Germinal center (tissue), 1 donor: ENCODE results near the gene SLC25A21.
"Not testable (repeated sequence)": the region's sequence is repeated elsewhere in the genome, so short reads cannot be mapped to it uniquely, and the experiment has no call there.

Experiments used
- DNase-seq: peaks from one replicate; pipeline ENCODE4 v3.0.0; 2012; ENCODE audit warnings: mixed read lengths, low spot score

Gene SLC25A21

DNA sequence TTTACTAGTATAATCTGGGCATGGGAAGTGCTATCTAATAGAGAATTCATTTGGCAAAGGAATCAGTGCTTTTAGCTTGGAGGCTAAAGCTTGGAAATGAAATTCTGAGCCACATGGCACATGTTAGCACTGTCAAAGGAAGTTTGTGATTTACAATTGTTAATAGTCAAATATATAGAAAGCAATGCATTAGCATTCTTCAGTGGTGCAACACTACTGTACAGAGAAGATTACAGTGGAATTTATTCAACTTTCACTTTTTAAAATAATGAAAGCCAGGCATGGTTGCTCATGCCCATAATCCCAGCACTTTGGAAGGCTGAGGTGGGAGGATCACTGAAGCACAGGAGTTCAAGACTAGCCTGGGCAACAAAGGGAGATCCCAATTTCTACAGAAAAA is 464.8 kb downstream of the SLC25A21 start:
- DNase-seq: no peak

DNA sequence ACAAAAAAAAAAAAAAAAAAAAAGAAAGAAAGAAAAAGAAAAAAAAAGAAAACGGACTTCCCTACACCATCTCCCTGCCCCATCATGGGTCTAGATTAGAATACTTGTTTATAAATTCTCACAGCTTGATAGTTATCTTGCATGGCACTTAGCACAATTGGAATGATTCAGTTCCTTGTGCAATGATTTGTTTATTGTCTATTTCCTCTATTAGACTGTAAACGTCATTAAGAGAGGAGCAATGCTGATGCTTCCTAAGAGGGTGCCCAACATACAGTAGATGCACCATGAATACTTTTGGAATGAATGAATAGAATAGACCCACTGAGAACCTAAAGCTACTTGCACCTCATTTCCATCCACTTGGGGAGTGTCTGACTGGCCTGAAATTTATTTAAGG is 469.9 kb downstream of the SLC25A21 start:
- DNase-seq: no peak

DNA sequence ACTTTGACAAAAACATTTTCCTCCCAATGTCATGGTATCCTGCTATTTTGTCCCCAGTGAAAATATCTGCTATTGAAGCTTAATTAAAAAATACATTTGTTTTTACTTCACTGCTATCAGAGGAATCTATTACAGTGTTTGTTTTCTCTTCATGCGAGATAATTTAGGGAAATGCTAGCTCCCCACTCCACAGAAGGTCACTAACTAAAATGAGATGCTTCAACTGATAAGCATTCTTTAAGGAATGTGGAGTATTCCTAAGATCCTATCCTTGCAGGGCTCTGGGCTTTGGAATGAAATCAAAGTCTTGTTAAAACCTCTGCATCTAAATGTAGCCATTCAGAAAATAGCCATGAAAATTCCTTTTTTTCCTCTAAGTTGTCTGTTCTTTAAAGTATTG is 471.3 kb downstream of the SLC25A21 start:
- DNase-seq: no peak

DNA sequence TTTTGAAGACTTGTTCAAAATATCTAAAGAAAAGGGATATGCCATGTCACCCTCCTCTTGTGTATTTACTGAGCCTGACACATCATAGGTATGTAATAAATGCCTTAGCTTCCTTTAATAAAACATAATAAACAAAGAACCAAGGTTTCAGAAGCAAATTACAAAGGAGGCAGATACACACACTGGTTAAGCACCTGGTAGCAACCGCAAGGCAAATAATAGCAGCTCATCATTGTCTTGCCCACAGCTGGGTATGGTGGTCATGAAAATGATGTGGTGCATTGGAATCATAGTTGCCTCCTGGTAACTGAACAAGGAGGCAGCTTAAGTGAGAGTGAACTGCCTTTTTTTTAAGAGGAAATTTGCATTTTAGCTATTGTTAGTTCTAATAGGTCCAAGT is 471.8 kb downstream of the SLC25A21 start:
- DNase-seq: no peak

DNA sequence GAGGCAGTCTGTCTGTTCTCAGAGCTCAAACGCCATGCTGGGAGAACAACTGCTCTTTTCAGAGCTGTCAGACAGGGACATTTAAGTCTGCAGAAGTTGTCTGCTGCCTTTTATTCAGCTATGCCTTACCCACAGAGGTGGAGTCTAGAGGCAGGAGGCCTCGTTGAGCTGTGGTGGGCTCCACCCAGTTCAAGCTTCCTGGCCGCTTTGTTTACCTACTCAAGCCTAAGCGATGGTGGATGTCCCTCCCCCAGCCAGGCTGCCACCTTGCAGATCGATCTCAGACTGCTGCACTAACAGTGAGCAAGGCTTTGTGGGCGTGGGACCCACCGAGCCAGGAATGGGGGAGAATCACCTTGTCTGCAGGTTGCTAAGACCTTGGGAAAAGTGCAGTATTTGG is 473.0 kb downstream of the SLC25A21 start:
- DNase-seq: not testable (repeated sequence)

DNA sequence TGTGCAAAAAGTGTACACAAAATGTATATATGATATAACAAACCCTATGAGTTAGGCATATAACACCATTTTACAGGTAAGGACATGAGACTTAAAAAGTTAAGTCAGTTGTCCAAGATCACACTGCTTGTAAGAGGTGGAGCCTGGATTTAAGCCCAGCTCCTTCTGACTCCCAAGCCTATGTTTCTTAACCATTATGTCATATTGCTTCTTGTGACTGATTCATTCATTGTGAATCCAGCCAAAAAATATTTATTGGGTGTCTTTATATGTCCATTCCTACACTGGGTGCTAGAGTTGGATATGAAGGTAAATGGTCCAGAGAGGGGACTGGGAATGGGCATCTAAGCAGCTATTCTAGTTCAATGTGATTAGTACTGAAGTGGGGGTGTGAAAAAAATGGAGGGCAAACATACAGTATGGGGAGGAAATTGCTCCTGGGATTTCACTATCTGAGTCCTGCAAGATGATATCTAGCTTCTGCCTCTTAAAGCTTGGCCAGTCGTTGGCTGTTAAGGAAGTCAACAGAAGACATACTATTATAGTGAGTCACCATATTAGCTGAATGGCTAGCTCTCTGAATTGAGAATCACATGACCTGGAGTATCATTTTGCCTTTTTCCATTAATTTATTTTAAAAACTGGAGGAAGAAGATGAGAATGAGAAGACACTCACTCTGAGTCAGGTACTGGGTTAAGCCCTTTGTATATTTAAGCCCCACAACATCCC is 481.9 kb downstream of the SLC25A21 start:
- no peak for DNase-seq

DNA sequence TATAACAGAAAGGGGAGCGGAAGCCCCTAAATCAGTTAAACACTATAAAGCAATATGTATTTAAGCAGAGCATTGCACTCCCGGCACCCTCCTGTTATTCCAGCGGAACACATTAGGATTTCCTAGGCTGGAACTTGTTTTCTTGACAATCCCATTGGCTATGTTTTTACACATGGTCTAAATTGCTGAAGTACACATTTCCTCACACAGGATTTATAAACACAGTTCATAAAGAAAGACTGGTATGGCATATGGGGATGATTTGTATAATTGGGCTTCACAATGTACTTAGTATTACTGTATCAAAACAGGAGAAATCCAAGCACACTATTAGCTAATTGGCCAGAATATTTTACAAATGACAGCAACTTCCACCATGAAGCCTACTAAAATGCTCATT is 487.5 kb downstream of the SLC25A21 start:
- no peak for DNase-seq

DNA sequence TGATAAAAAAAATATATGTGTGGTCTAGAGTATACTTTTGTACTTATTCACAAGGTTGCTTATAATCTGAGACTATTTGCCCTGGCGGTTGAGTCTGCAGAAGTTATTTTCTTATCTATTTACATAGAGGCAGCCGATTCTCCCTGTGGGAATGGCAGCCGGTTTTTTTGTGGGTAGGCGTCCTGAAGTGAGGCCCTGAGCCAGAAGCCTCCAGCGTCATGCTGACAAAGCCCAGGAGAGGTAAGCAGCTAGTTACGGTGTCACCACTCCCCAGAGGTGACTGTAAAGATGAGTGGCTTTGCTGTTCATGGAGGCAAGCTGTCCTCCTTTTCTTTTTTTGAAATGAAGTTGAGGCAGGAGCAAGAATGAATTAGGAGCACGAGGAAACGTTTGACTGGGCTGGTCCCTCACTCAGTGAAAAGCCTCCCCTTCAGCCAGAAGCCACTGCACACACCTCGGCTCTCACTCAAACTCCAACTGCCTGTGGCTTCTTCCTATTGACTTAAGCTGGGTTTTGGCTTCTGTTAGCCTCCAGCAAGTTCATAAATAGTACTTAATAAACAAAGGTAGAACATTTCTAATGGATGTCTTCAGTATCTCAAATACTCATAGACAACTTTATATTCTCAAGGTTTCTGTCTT is 489.2 kb downstream of the SLC25A21 start:
- no peak for DNase-seq

DNA sequence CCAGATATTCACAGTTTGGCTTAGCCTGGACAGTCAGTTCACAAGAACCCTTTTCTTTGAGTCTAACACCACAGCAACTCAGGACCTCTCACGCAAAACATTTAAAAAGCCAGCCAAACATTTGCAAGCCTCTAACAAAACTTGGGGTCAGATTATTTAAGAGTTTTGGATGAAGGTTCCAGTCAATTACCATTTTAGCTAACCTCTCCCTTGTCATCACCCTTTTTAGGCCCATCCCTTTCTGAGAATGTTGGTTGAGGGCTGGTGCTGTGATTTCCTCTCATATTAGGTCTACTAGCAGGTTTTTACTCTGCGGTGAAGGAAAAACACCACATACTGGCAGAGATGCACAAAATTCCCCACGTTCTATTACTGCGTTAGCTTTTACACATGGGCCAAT is 490.1 kb downstream of the SLC25A21 start:
- no peak for DNase-seq

DNA sequence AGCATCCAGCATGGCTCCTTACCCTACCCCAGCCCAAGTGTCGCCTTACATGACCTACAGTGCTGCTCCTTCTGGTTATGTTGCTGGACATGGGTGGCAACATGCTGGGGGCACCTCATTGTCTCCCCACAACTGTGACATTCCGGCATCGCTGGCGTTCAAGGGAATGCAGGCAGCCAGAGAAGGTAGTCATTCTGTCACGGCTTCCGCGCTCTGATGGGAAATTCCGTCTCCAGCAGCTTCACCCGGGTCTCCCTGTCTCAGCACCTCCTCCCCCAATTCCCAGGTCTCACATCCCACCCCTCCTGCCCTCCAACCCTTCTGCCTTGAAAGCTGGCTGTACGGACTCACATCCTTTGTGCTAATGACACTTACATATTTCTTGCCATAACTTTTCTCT is 496.2 kb downstream of the SLC25A21 start:
- no peak for DNase-seq

DNA sequence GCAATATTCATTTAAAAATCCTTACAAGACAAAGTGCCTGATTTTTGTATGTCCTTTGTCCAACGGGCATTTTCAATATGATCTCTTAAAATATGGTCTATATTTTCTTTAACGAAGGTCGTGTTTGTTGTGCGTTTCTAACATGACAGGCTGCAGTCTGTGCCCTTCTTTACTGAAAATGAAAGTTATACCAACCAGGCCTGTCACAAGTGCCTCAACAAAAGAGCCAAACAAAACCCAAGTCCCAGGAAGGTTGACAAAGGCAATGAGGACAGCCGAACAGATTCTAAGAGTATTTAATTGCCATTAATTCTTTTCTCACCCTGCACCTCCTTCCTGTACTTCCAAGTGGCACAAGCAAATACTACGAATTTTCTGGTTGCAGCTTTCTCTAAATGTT is 496.8 kb downstream of the SLC25A21 start:
- DNase-seq: no peak

DNA sequence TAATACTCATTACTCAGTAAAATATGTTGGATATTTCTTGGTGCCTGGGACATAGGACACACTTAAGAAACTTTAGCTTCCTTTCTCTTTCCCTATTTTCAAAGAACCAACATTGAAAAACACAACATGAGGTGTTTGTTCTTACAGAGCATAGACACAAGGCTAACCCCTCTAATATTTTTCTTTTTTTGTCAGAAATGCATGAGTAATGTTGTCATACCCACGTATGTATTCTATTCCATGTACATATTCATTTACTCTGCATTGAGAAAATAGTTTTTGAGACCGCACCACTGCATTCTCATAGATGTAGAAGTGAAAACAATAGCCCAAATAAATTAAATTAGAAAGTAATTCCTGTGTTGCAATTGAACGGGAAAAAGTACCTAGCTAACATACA is 497.7 kb downstream of the SLC25A21 start:
- no peak for DNase-seq

DNA sequence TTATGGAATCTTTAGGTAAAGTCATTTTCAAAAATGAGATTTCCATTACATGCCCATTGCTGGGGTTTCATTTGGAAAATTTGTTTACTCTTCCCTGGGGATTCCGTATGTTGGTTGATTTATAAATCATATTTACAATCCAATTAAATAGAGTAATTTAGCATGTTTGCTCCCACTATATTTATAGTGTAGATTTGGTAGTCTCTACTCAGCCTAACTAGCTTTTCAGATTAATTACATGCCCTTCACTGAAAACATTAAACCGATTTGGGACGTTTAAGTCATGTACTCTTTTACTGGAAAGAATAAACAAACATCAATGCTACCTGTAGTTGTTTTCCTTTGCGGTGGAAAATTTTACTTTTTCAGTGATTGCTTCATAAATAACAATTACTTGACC is 500.3 kb downstream of the SLC25A21 start:
- no peak for DNase-seq

DNA sequence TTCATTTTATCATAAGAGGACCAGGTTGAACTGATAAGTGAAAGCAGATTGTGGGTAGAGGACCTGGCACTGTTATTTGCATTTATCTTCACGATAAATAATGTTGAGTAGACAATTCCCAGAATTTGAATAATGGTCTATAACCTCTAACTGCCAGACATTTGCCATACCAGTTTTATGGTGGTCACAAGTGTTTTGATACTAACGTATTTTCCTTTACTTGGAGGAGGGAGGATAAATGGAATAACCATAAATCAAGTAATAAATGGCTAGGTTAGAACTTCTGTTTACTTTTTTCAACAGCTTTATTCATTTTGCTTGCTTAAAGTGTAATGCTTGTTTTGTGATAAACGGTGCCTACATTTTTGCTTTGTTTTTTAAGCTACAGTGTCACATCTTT is 501.3 kb downstream of the SLC25A21 start:
- DNase-seq: no peak

DNA sequence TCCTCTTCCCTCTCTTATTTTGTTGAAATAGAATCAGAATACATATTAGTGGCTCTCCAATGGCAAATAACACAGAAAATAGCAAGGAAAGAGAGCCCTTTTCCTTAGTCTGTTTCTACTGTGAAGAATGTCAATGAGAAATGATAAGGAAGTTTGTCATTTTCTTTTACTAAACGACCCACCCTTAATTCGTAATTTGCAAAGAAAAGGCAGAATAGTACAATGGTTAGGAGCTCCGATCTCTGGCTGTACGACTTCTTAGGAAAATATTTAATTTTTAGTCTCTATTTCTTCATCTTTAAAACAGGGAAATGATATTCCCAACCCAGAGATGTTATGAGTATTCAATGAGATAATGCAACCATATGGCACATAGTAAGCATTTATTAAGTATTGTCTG is 504.7 kb downstream of the SLC25A21 start:
- DNase-seq: no peak

DNA sequence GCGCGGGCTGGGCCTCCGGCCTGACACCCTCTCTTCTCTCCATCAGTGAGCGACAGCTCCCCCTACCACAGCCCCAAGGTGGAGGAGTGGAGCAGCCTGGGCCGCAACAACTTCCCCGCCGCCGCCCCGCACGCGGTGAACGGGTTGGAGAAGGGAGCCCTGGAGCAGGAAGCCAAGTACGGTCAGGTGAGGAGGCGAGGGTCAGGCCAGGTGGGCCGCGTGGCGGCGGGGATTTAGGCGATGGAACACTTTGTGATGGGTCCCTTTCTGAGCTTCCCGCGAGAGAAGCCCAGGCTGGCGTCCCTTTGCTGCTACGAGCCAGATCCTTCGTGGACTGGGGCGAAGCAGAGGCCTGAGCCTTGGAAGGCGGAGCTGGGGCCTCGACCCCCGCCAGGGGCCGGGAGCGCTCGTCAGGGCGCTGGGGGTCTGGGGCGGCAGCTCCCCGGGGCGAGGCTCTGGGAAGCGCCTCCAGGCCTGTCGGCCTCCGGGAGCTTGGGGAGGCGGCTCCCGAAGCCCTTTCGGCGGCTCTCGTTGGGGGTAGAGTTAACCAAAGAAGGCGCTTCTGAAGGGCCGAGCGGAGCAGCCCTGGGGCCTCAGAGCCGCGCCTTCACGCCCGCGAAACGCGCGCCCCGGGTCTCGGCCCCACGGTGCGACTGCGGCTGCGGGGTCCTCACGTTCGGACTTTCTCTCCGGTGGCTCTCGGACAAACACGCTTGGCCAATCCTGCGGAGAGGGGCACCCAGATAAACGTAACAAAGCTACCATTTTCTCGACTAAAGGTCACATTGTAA is 505.8 kb downstream of the SLC25A21 start:
- DNase-seq: no peak

DNA sequence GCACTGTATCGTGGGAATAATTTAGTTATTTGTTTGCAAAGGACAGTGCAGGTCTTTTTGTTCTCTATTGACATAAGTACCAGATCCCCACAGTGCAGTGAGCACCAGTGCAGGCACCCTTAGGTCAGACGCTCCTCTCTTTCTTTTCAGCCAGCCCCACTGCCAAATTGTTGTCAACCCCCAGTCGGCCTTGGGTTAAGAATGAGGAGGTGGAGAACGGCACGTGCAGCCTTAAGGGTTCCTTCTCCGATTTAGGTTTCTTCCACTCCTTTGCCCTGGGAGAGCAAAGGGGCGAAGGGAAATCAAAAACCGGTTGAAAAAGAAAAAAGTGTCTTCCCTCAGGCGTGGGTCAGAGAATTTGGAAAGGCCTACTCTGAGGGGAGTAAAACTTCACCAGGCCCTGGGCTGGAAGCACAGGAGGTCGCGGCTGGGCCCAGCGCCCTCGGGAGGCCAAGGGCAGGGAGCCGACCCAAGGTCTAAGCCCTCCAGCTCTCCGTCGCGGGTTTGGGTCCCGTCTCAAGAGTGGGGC is 506.5 kb downstream of the SLC25A21 start:
- DNase-seq: no peak

DNA sequence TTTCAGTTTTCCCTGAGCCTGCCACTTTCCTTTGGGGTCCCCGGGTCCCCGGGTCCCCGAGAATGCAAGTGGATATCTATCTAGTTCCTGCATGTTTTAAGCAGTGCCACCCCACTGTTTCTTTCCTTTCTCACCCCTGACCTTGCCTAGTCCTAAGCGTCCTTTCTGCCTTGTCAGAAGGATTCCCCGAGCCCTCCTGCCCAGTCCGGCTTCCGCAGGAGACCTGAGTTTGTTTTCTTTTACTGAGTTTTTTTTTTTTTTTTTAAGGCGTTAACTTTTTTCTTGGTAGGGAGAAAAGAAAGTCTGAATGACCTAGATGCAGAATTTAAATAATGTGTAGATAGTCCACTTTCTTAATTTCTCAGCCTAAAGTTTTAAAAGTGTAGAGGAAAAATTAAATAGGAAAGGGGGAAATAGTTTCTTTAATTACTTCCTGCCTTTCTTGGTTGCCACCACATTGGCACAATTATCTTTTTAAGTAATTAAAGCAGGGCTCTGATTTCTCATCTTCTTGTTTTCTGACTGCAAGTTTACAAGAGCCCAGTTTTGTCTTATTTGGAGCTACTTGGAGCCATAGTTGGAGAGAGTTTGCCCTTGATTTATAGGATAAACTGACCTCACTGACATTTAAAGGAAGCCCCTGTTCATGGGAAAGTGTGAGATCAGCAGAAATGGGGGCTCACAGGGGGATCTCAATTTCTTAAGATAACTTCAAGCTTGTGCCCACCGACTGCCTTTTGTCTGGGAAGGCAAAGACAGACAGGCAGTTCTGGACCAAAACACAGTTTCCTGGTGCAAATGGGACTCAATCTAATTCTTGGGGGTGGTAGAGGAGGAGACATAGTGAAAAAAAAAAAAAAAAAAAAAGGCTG is 507.8 kb downstream of the SLC25A21 start:
- DNase-seq: no peak

DNA sequence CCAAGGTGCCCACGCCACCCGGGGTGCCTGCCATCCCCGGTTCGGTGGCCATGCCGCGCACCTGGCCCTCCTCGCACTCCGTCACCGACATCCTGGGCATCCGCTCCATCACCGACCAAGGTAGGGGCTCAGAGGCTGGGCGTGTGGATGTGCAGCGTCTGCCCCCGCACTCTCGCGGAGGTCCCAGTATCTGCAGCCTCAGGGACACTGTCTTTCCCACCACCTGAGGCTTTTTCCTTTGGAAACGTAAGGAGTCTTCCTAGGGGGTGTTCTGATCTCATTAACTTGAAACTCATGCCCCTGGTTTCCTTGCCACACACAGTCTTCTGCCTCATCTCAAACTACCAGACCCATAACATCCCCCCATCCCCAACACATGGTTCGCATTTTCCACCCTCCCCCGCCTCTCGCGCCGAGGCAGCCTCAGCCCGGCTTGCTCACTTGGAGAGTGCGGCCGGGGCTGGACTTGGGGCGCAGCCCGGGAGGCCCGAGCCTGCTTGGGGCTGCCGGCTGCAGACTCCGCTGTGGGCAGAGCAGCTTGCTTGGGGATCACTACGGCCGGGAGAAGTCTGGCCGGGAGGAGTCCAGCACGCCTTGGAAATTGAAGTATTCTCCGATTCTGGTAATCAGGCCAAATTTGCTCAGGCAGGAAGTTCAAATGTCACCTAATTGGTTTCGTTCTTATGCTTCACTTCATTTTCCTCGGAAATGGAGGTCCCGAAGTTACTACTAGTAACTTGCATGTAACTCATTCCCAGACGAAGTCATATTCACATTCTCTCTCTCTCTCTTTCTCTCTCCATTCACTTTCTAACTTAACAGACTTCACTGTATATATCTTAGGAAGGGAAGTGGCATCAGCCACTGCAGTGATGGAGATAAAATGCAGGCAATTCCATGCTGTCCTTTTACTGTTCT is 508.7 kb downstream of the SLC25A21 start:
- no peak for DNase-seq

DNA sequence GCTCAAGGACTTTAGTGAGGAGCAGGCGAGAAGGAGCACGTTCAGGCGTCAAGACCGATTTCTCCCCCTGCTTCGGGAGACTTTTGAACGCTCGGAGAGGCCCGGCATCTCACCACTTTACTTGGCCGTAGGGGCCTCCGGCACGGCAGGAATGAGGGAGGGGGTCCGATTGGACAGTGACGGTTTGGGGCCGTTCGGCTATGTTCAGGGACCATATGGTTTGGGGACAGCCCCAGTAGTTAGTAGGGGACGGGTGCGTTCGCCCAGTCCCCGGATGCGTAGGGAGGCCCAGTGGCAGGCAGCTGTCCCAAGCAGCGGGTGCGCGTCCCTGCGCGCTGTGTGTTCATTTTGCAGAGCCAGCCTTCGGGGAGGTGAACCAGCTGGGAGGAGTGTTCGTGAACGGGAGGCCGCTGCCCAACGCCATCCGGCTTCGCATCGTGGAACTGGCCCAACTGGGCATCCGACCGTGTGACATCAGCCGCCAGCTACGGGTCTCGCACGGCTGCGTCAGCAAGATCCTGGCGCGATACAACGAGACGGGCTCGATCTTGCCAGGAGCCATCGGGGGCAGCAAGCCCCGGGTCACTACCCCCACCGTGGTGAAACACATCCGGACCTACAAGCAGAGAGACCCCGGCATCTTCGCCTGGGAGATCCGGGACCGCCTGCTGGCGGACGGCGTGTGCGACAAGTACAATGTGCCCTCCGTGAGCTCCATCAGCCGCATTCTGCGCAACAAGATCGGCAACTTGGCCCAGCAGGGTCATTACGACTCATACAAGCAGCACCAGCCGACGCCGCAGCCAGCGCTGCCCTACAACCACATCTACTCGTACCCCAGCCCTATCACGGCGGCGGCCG is 509.6 kb downstream of the SLC25A21 start:
- no peak for DNase-seq
